Motor neuron (in vitro differentiated cells): ENCODE data around the gene JPH2. TPM values are rescaled to one million over a fixed set of nuclear protein-coding genes. Genes with fewer than 3 reads are reported as not detected.
A peak's percentile ranks its signal among the peaks of the same experiment; 100 is the strongest.

ENCODE experiments used
- ATAC-seq, 8 experiments: fragments of 200-7000 bp; cut with Tn5 transposase; replicated peaks in 6 of 8; 2 replicates each; pipeline ENCODE4 v1.8.0; 2021; ENCODE audit warnings: mild to moderate bottlenecking in 8 of 8, moderate library complexity in 8 of 8
- H3K27ac ChIP-seq, 2 donors: fragments of 250-450 bp; sonication (Bioruptor Pico); 2 replicates each; pipeline ENCODE4 v1.9.0; 2021; ENCODE audit warnings: antibody characterized with exemption in 2 of 2, mild to moderate bottlenecking in 2 of 2, moderate library complexity in 1 of 2
- H3K4me1 ChIP-seq, 2 donors: fragments of 250-450 bp; sonication (Bioruptor Pico); replicated peaks in 1 of 2; 2 replicates each; pipeline ENCODE4 v1.6.1; 2021; ENCODE audit warnings: antibody characterized with exemption in 2 of 2, mild to moderate bottlenecking in 2 of 2, moderate library complexity in 1 of 2
- H3K4me3 ChIP-seq, 5 donors: fragments of 250-450 bp; sonication (Bioruptor Pico); 2 replicates each; pipeline ENCODE4 v1.9.0; 2021; ENCODE audit warnings: antibody characterized with exemption in 5 of 5, mild to moderate bottlenecking in 5 of 5, moderate library complexity in 4 of 5
- WGBS, 10 experiments: fragments of 450-650 bp; shearing (Covaris generic); methylation state at CpG; one replicate each; pipeline ENCODE4 v1.0.0; 2022; 5-methylcytosine and 5-hydroxymethylcytosine counted together
- in situ Hi-C, 9 experiments: fragments of 400-800 bp; cut with MboI; loops; one replicate each; pipeline ENCODE4 v1.15.0; 2021; ENCODE audit warnings: low sequenced_read_pairs in 9 of 9, low pct_unique_long_range_greater_than_20kb in 2 of 9; ENCODE audit not compliant: unreplicated experiment in 9 of 9
- total RNA-seq, 8 experiments: library from RNA; unstranded; fragments of 300-600 nt; gene quantifications; 2 replicates each; pipeline versions ENCODE4 v1.2.3 to v1.2.4, GENCODE V29; 2022

The JPH2 gene
- total RNA-seq, 8 experiments from 2014 or later, result 0.05 to 2.4 (median 0.28) TPM; not detected in 1

- 39 to 100% (median 93%) methylated on average over 1 to 5 of the region's 5 CpGs; no CpG with 5 or more reads in 5 of the 10 experiments for WGBS, 10 experiments
- no peak overlapping the region for H3K27ac ChIP-seq
- no peaks in the 10 kb centered on the region for H3K4me1 ChIP-seq
- ATAC-seq, result no peak
- in situ Hi-C loops, result loop anchor here in 6 of 9 experiments (10.0 to 25.0 kb wide), 3 partner anchors 90 to 240 kb away; partner anchors contain the start of gene FITM2 (in 4 of the 6)
- no peak overlapping the region for H3K4me3 ChIP-seq
Observed at GRCh38 chr20:44222027-44222426, 35.0 kb upstream of the JPH2 start.

GRCh38 chr20:44221368-44221954, 34.5 kb upstream of the JPH2 start:
- ATAC-seq, result no peak
- Histone ChIP-seq H3K4me1 (no peaks in the 10 kb centered on the region), H3K4me3 (no peak overlapping the region), H3K27ac (no peak overlapping the region)
- in situ Hi-C loops, result loop anchor here in 6 of 9 experiments (10.0 to 25.0 kb wide), 3 partner anchors 91 to 241 kb away; partner anchors contain the start of gene FITM2 (in 4 of the 6)
- 20 to 100% (median 50%) methylated on average over 1 to 3 of the region's 3 CpGs; no CpG with 5 or more reads in 1 of the 10 experiments for WGBS, 10 experiments

GRCh38 chr20:44219791-44220190, 32.8 kb upstream of the JPH2 start:
- in situ Hi-C loops, result loop anchor here in 6 of 9 experiments (10.0 to 25.0 kb wide), 5 partner anchors 93 to 243 kb away; partner anchors contain the start of gene FITM2 (in 6 of the 6)
- Histone ChIP-seq H3K4me3 (no peak overlapping the region), H3K4me1 (no peaks in the 10 kb centered on the region), H3K27ac (no peak overlapping the region)
- WGBS, 10 experiments, result 20 to 77% (median 63%) methylated on average over 1 to 5 of the region's 6 CpGs; no CpG with 5 or more reads in 1 of the 10 experiments
- no peak for ATAC-seq

- Histone ChIP-seq H3K4me1 (no peaks in the 10 kb centered on the region), H3K4me3 (no peak overlapping the region), H3K27ac (no peak overlapping the region)
- ATAC-seq, result no peak
- 0 to 100% (median 97%) methylated on average over 1 to 3 of the region's 5 CpGs; no CpG with 5 or more reads in 4 of the 10 experiments for WGBS, 10 experiments
- in situ Hi-C loops, result loop anchor here in 6 of 9 experiments (10.0 to 25.0 kb wide), 5 partner anchors 93 to 243 kb away; partner anchors contain the start of gene FITM2 (in 5 of the 6)
Observed at GRCh38 chr20:44219170-44219730, 32.3 kb upstream of the JPH2 start.

- WGBS, 10 experiments, result 73 to 100% (median 90%) methylated on average over 2 to 4 of the region's 4 CpGs
- in situ Hi-C loops, result loop anchor here in 6 of 9 experiments (10.0 to 25.0 kb wide), 5 partner anchors 94 to 244 kb away; partner anchors contain the start of gene FITM2 (in 5 of the 6)
- no peak overlapping the region for H3K27ac ChIP-seq
- H3K4me1 ChIP-seq, result no peaks in the 10 kb centered on the region
- no peak for ATAC-seq
- H3K4me3 ChIP-seq, result no peak overlapping the region
Observed at GRCh38 chr20:44218446-44218845, 31.5 kb upstream of the JPH2 start.

GRCh38 chr20:44217342-44218092, 30.5 kb upstream of the JPH2 start:
- H3K27ac ChIP-seq, result no peak overlapping the region
- peaks cover 1 to 4% of the 10 kb centered on the region in 2 donors for H3K4me1 ChIP-seq
- no peak overlapping the region for H3K4me3 ChIP-seq
- peak; percentile 65 to 83 (median 74) for ATAC-seq
- 0 to 67% (median 48%) methylated on average over 1 to 10 of the region's 11 CpGs for WGBS, 10 experiments
- in situ Hi-C loops, result loop anchor here in 6 of 9 experiments (10.0 to 25.0 kb wide), 5 partner anchors 95 to 245 kb away; partner anchors contain the start of gene FITM2 (in 5 of the 6)

GRCh38 chr20:44215125-44215524, 28.1 kb upstream of the JPH2 start:
- Histone ChIP-seq H3K4me1 (peaks cover 7 to 12% of the 10 kb centered on the region in 2 donors), H3K4me3 (no peak overlapping the region), H3K27ac (no peak overlapping the region)
- in situ Hi-C loops, result loop anchor here in 6 of 9 experiments (10.0 to 25.0 kb wide), 5 partner anchors 97 to 247 kb away; partner anchors contain the start of gene FITM2 (in 5 of the 6)
- 20 to 100% (median 68%) methylated on average over 1 to 5 of the region's 7 CpGs for WGBS, 10 experiments
- peak in 3 of 8 experiments; percentile 4 to 6 (median 6) for ATAC-seq

GRCh38 chr20:44212792-44213191, 25.8 kb upstream of the JPH2 start:
- Histone ChIP-seq H3K4me1 (peaks cover 14 to 30% of the 10 kb centered on the region in 2 donors), H3K27ac (no peak overlapping the region), H3K4me3 (peak overlapping the region in 2 of 5 donors; percentile 59 to 88)
- ATAC-seq, result no peak
- WGBS, 10 experiments, result 14 to 94% (median 83%) methylated on average over 2 to 4 of the region's 4 CpGs; no CpG with 5 or more reads in 2 of the 10 experiments
- in situ Hi-C loops, result loop anchor here in 6 of 9 experiments (10.0 to 25.0 kb wide), 5 partner anchors 100 to 250 kb away; partner anchors contain the start of gene FITM2 (in 5 of the 6)

GRCh38 chr20:44211177-44212039, 24.4 kb upstream of the JPH2 start:
- peaks cover 16 to 35% of the 10 kb centered on the region in 2 donors for H3K4me1 ChIP-seq
- H3K27ac ChIP-seq, result peak overlapping the region; percentile 81 to 90
- in situ Hi-C loops, result loop anchor here in 6 of 9 experiments (10.0 to 25.0 kb wide), 5 partner anchors 101 to 251 kb away; partner anchors contain the start of gene FITM2 (in 5 of the 6)
- peak in 3 of 8 experiments; percentile 0 to 6 (median 3) for ATAC-seq
- WGBS, 10 experiments, result 0 to 20% (median 13%) methylated on average over 2 to 23 of the region's 24 CpGs; no CpG with 5 or more reads in 2 of the 10 experiments
- H3K4me3 ChIP-seq, result peak overlapping the region; percentile 57 to 88 (median 72)

GRCh38 chr20:44210406-44211176, 23.6 kb upstream of the JPH2 start, which contains the start of gene OSER1:
Gene OSER1, minus strand, starts transcription at chr20:44210771. Its CDS starts 3,814 bp downstream, at chr20:44206957.
- ATAC-seq, result peak; percentile 75 to 92 (median 88)
- 0 to 8% (median 0%) methylated on average over 1 to 5 of the region's 79 CpGs; no CpG with 5 or more reads in 5 of the 10 experiments for WGBS, 10 experiments
- Histone ChIP-seq H3K4me3 (peak within 1 kb of the TSS; percentile 57 to 88 (median 72)), H3K4me1 (peaks cover 17 to 38% of the 10 kb centered on the region in 2 donors), H3K27ac (peak within 1 kb of the TSS; percentile 81 to 92)
- in situ Hi-C loops, result loop anchor here in 6 of 9 experiments (10.0 to 25.0 kb wide), 5 partner anchors 102 to 252 kb away; partner anchors contain the start of gene FITM2 (in 5 of the 6)
